HCT116 (cell line): ENCODE results near the gene UBQLN4.

ENCODE experiments used
- CTCF ChIP-seq, 3 experiments: fragments of 200-600 bp in 1 of 3; sonication (generic) in 1 of 3; IDR thresholded peaks in 2 of 3; conservative IDR thresholded peaks in 1 of 3; 2 replicates each; pipeline ENCODE4 v1.5.1; 2012 to 2017; ENCODE audit warnings: low read depth in 2 of 3, low read length in 2 of 3, antibody characterized with exemption in 1 of 3, borderline replicate concordance in 1 of 3, control low read depth in 1 of 3, mild to moderate bottlenecking in 1 of 3, mixed read lengths in 1 of 3, mixed run types in 1 of 3, moderate library complexity in 1 of 3; ENCODE audit not compliant: insufficient read depth in 1 of 3
- EZH2 ChIP-seq: fragments of 200-600 bp; sonication (generic); IDR thresholded peaks from 2 replicates; pipeline ENCODE4 v1.6.1; 2017; ENCODE audit warnings: antibody characterized with exemption, mixed run types
- ZBTB33 ChIP-seq: IDR thresholded peaks from 2 replicates; pipeline ENCODE4 v1.6.1; 2011; ENCODE audit warnings: mild to moderate bottlenecking, low read length, moderate library complexity; ENCODE audit not compliant: insufficient replicate concordance; ENCODE audit errors: extremely low read depth

- TF ChIP-seq CTCF (IDR thresholded peaks at IDR 0.05 in 2 of 3, conservative IDR thresholded peaks at IDR 0.05 in 1 of 3; ENCODE audit: borderline replicate concordance in 1 of 3, insufficient read depth in 1 of 3, low read depth in 2 of 3, low read length in 2 of 3) (no peak), EZH2 (no peak), ZBTB33 (no peak)
These were observed 41.4 kb downstream of the UBQLN4 start for GRCh38 chr1:156012051-156012817.
